Fibroblast of peridontal ligament (primary cell): Measurements from ENCODE around the gene PDZD7.

Experiments used
- DNase-seq: peaks from one replicate; pipeline ENCODE4 v3.0.0-alpha.2; 2010; ENCODE audit errors: extremely low read depth

Gene PDZD7

GRCh38 chr10:100968062-100968736, 62.7 kb downstream of the PDZD7 start:
- DNase-seq: no peak

GRCh38 chr10:100967332-100967731, 63.6 kb downstream of the PDZD7 start:
- DNase-seq: no peak

GRCh38 chr10:100966887-100967286, 64.0 kb downstream of the PDZD7 start:
- no peak for DNase-seq

GRCh38 chr10:100965820-100966219, 65.1 kb downstream of the PDZD7 start:
- DNase-seq: no peak

- no peak for DNase-seq
Measured at GRCh38 chr10:100963826-100964225, 67.1 kb downstream of the PDZD7 start.

GRCh38 chr10:100962351-100963080, 68.4 kb downstream of the PDZD7 start:
- DNase-seq: no peak

- no peak for DNase-seq
Measured at GRCh38 chr10:100960251-100960650, 70.7 kb downstream of the PDZD7 start.
